ENCODE measurements around the gene AMBN.

DNA sequence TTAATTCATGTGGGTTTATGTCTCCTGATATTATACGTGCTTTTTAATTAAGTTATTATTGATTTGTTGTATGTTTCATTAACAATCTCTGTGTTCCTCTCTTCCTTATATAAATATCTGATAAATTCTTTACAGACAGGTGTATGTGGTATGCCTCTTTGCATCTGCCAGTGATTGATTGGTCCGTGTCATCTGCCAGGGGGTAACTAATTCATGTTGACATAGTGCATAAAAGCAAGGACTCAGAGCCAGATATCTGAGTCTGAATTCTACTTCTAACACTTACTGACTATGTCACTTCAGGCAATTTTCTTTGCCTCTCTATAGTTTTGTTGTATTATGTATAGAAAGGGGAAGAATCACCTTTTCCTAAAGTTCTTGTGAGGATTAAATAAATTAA, 5.2 kb upstream of the AMBN start:
- TF ChIP-seq POLR2A (IDR thresholded peaks at IDR 0.05) = no peak
- TF ChIP-seq, protein P1, sequence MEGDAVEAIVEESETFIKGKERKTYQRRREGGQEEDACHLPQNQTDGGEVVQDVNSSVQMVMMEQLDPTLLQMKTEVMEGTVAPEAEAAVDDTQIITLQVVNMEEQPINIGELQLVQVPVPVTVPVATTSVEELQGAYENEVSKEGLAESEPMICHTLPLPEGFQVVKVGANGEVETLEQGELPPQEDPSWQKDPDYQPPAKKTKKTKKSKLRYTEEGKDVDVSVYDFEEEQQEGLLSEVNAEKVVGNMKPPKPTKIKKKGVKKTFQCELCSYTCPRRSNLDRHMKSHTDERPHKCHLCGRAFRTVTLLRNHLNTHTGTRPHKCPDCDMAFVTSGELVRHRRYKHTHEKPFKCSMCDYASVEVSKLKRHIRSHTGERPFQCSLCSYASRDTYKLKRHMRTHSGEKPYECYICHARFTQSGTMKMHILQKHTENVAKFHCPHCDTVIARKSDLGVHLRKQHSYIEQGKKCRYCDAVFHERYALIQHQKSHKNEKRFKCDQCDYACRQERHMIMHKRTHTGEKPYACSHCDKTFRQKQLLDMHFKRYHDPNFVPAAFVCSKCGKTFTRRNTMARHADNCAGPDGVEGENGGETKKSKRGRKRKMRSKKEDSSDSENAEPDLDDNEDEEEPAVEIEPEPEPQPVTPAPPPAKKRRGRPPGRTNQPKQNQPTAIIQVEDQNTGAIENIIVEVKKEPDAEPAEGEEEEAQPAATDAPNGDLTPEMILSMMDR (IDR thresholded peaks at IDR 0.05) = no peak
- no peak for TF ChIP-seq POLR2AphosphoS5 (IDR thresholded peaks at IDR 0.05)
- TF ChIP-seq EP300 (IDR thresholded peaks at IDR 0.05; ENCODE audit: low read depth) = no peak

Data from transverse colon (tissue), 4 donors.